Measurements from ENCODE around the gene ITPR1.

Gene ITPR1

DNA sequence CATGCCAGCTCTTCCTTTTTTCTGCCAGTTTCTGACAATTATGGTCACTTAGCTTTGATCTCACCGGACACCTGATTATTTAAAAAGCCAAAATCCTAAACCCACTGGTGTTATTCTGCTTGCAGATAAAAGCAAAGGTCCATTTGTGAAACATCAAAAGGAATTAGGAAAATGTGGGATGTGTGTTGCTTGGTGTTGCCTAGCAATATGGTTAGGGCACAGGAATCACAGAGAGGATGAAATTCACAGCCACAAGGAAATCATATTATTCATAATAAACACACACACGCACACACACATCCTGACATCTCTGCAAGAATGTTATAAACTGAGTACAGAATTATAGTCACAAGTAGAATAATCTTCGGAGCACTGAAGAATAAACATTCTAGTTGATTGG lies 396.7 kb downstream of the ITPR1 start:
- H3K36me3 ChIP-seq (ENCODE audit: insufficient read depth, low read length): no peaks in the 10 kb centered on the region
- no peak overlapping the region for H3K4me2 ChIP-seq (ENCODE audit: low read length)
- no peaks in the 10 kb centered on the region for H3K9me3 ChIP-seq (ENCODE audit: low read length)
- H3K4me1 ChIP-seq (ENCODE audit: insufficient read depth, low read length, severe bottlenecking): no peaks in the 10 kb centered on the region
- no peak overlapping the region for H3K9ac ChIP-seq (ENCODE audit: low read length)
- H3K27ac ChIP-seq (ENCODE audit: low read depth, low read length, poor library complexity, severe bottlenecking): no peak overlapping the region
- TF ChIP-seq EZH2 (IDR thresholded peaks at IDR 0.05; ENCODE audit: borderline replicate concordance, low read length): no peak
- TF ChIP-seq, protein P1, sequence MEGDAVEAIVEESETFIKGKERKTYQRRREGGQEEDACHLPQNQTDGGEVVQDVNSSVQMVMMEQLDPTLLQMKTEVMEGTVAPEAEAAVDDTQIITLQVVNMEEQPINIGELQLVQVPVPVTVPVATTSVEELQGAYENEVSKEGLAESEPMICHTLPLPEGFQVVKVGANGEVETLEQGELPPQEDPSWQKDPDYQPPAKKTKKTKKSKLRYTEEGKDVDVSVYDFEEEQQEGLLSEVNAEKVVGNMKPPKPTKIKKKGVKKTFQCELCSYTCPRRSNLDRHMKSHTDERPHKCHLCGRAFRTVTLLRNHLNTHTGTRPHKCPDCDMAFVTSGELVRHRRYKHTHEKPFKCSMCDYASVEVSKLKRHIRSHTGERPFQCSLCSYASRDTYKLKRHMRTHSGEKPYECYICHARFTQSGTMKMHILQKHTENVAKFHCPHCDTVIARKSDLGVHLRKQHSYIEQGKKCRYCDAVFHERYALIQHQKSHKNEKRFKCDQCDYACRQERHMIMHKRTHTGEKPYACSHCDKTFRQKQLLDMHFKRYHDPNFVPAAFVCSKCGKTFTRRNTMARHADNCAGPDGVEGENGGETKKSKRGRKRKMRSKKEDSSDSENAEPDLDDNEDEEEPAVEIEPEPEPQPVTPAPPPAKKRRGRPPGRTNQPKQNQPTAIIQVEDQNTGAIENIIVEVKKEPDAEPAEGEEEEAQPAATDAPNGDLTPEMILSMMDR (IDR thresholded peaks at IDR 0.05; ENCODE audit: low read length): no peak
- H3K4me3 ChIP-seq (ENCODE audit: low read depth, low read length, poor library complexity, severe bottlenecking): no peak overlapping the region
- H3K27me3 ChIP-seq (ENCODE audit: insufficient read depth, low read length): no peaks in the 10 kb centered on the region
- no peak overlapping the region for H2AFZ ChIP-seq (ENCODE audit: low read length)
- H3K9me2 ChIP-seq (ENCODE audit: low read depth, low read length): no peaks in the 10 kb centered on the region
- no peaks in the 10 kb centered on the region for H3K79me2 ChIP-seq (ENCODE audit: insufficient read depth, low read length)
- no peaks in the 10 kb centered on the region for H3F3A ChIP-seq (ENCODE audit: insufficient read depth, low read length)
- no peaks in the 10 kb centered on the region for H4K20me1 ChIP-seq (ENCODE audit: insufficient read depth, low read length)

DNA sequence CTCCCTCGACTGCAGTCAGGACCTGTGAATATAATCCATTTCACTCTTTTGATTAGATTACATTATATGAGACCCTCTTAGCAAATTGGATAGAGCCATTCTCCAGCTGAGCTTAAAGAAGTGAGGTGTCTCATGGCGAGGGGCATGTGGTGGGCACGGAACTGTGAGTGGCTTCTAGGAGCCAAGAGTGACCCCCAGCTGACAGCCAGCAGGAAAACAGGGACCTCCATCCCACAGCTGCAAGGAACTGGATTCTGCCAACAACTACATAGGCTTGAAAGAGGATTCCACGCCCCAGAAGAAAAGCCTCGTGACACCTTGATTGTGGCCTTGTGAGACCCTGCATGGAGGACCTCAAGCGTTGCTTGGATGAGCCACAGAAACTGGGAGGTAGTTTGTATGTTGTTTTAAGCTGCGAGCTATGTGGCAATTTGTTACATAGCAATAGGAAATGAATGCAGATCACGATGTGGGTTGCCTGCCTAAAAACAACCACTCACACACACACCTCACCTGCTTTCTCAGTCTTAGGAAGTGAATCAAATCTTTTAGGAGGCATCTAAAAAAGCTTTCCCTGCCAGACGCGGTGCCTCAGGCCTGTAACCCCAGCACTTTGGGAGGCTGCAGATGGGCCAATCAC lies 401.9 kb downstream of the ITPR1 start:
- H3K4me2 ChIP-seq (ENCODE audit: low read length): no peak overlapping the region
- H3F3A ChIP-seq (ENCODE audit: insufficient read depth, low read length): no peaks in the 10 kb centered on the region
- no peak overlapping the region for H3K4me3 ChIP-seq (ENCODE audit: low read depth, low read length, poor library complexity, severe bottlenecking)
- no peaks in the 10 kb centered on the region for H3K9me3 ChIP-seq (ENCODE audit: low read length)
- H3K4me1 ChIP-seq (ENCODE audit: insufficient read depth, low read length, severe bottlenecking): no peaks in the 10 kb centered on the region
- no peaks in the 10 kb centered on the region for H3K27me3 ChIP-seq (ENCODE audit: insufficient read depth, low read length)
- no peak for TF ChIP-seq EZH2 (IDR thresholded peaks at IDR 0.05; ENCODE audit: borderline replicate concordance, low read length)
- TF ChIP-seq, protein P1 (IDR thresholded peaks at IDR 0.05; ENCODE audit: low read length): no peak
- H3K27ac ChIP-seq (ENCODE audit: low read depth, low read length, poor library complexity, severe bottlenecking): no peak overlapping the region
- no peak overlapping the region for H2AFZ ChIP-seq (ENCODE audit: low read length)
- no peaks in the 10 kb centered on the region for H3K9me2 ChIP-seq (ENCODE audit: low read depth, low read length)
- H3K79me2 ChIP-seq (ENCODE audit: insufficient read depth, low read length): no peaks in the 10 kb centered on the region
- H3K9ac ChIP-seq (ENCODE audit: low read length): no peak overlapping the region
- H3K36me3 ChIP-seq (ENCODE audit: insufficient read depth, low read length): no peaks in the 10 kb centered on the region
- no peaks in the 10 kb centered on the region for H4K20me1 ChIP-seq (ENCODE audit: insufficient read depth, low read length)

DNA sequence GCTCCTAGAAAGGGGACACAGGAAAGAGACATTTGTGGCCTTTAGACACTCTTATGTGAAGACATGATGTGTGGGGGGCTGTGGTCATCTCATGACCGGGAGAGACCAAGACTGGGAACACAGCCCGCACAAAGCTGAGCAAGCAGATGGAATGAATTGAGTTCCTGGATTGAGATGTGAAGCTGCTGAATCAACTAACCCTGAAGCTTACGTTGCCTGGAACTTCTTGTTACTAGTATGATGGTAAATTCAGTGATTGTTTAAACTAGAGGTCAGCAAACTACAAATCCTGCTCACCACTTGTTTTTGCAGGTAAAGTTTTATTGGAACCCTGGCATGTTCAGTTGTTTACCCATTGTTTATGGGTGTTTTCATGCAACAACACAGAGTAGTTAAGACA lies 402.7 kb downstream of the ITPR1 start:
- no peak for TF ChIP-seq EZH2 (IDR thresholded peaks at IDR 0.05; ENCODE audit: borderline replicate concordance, low read length)
- TF ChIP-seq, protein P1 (IDR thresholded peaks at IDR 0.05; ENCODE audit: low read length): no peak
- Histone ChIP-seq H2AFZ (ENCODE audit: low read length) (no peak overlapping the region), H3K9me2 (ENCODE audit: low read depth, low read length) (no peaks in the 10 kb centered on the region), H3K27ac (ENCODE audit: low read depth, low read length, poor library complexity, severe bottlenecking) (no peak overlapping the region), H3K9ac (ENCODE audit: low read length) (no peak overlapping the region), H3F3A (ENCODE audit: insufficient read depth, low read length) (no peaks in the 10 kb centered on the region), H3K36me3 (ENCODE audit: insufficient read depth, low read length) (no peaks in the 10 kb centered on the region), H3K4me3 (ENCODE audit: low read depth, low read length, poor library complexity, severe bottlenecking) (no peak overlapping the region), H3K79me2 (ENCODE audit: insufficient read depth, low read length) (no peaks in the 10 kb centered on the region), H3K9me3 (ENCODE audit: low read length) (no peaks in the 10 kb centered on the region), H4K20me1 (ENCODE audit: insufficient read depth, low read length) (no peaks in the 10 kb centered on the region), H3K4me1 (ENCODE audit: insufficient read depth, low read length, severe bottlenecking) (no peaks in the 10 kb centered on the region), H3K4me2 (ENCODE audit: low read length) (no peak overlapping the region), H3K27me3 (ENCODE audit: insufficient read depth, low read length) (no peaks in the 10 kb centered on the region)
